ENCODE data around the gene MYO15A.

MYO15A gene

DNA sequence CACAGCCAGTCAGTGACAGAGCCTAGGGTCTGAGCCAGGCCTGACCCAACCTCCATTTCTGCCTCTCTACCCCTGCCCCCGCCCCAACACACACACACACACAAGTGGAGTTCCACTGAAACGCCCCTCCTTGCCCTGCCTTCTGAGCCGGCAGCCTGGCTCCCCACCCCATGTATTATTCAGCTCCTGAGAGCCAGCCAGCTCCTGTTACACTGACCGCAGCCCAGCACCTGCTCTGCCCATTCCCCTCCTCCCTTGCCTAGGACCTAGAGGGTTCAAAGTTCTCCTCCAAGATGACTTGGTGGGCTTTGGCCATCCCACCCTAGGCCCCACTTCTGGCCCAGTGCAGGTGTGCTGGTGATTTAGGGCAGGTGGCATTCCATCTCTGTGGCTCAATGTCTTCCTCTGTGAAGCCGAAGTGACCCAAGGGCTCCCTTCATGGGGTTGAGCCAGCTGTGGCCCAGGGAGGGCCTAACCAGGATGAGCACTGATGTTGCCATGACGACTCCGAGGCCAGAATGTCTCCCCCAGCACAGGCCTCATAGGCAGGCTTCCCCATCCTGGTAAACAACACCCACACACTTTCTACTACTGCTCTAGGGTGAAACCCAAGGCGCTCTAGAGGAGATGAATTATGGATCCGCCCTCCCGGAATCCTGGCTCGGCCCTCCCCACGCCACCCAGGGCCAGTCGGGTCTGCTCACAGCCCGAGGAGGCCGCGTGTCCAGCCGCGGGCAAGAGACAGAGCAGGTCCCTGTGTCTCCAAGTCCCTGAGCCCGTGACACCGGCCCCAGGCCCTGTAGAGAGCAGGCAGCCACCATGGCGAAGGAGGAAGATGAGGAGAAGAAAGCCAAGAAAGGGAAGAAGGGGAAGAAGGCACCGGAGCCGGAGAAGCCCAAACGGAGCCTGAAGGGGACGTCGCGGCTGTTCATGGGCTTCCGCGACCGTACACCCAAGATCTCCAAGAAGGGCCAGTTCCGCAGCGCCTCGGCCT, 9.7 kb downstream of the MYO15A start:
- TF ChIP-seq, protein P1, sequence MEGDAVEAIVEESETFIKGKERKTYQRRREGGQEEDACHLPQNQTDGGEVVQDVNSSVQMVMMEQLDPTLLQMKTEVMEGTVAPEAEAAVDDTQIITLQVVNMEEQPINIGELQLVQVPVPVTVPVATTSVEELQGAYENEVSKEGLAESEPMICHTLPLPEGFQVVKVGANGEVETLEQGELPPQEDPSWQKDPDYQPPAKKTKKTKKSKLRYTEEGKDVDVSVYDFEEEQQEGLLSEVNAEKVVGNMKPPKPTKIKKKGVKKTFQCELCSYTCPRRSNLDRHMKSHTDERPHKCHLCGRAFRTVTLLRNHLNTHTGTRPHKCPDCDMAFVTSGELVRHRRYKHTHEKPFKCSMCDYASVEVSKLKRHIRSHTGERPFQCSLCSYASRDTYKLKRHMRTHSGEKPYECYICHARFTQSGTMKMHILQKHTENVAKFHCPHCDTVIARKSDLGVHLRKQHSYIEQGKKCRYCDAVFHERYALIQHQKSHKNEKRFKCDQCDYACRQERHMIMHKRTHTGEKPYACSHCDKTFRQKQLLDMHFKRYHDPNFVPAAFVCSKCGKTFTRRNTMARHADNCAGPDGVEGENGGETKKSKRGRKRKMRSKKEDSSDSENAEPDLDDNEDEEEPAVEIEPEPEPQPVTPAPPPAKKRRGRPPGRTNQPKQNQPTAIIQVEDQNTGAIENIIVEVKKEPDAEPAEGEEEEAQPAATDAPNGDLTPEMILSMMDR (IDR thresholded peaks at IDR 0.05; ENCODE audit: low read depth, low read length, missing control alignments) = no peak
- no peak for DNase-seq (ENCODE audit: low read depth)
- H3K4me3 ChIP-seq (ENCODE audit: low read depth, low read length) = no peak overlapping the region

DNA sequence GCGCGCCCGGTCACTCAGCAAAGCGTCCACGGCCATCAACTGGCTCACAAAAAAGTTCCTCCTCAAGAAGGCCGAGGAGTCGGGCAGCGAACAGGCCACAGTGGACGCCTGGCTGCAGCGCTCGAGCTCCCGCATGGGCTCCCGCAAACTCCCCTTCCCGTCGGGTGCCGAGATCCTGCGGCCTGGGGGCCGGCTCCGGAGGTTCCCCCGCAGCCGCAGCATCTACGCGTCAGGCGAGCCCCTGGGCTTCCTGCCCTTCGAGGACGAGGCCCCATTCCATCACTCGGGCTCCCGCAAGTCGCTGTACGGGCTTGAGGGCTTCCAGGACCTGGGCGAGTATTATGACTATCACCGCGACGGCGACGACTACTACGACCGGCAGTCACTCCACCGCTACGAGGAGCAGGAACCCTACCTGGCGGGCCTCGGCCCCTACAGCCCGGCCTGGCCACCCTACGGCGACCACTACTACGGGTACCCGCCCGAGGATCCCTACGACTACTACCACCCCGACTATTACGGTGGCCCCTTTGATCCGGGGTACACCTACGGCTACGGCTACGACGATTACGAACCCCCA, 10.7 kb downstream of the MYO15A start:
- H3K4me3 ChIP-seq (ENCODE audit: low read depth, low read length) = no peak overlapping the region
- no peak for DNase-seq (ENCODE audit: low read depth)
- TF ChIP-seq, protein P1 (IDR thresholded peaks at IDR 0.05; ENCODE audit: low read depth, low read length, missing control alignments) = no peak

DNA sequence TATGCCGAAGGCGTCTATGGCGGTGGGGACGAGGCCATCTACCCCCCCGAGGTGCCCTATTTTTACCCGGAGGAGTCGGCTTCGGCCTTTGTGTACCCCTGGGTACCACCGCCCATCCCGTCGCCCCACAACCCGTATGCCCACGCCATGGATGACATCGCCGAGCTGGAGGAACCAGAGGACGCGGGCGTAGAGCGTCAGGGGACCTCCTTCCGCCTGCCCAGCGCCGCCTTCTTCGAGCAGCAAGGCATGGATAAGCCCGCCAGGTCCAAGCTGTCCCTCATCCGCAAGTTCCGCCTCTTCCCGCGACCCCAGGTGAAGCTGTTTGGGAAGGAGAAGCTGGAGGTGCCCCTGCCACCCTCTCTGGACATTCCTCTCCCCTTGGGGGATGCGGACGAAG, 11.4 kb downstream of the MYO15A start:
- no peak overlapping the region for H3K4me3 ChIP-seq (ENCODE audit: low read depth, low read length)
- DNase-seq (ENCODE audit: low read depth) = no peak
- TF ChIP-seq, protein P1 (IDR thresholded peaks at IDR 0.05; ENCODE audit: low read depth, low read length, missing control alignments) = no peak

DNA sequence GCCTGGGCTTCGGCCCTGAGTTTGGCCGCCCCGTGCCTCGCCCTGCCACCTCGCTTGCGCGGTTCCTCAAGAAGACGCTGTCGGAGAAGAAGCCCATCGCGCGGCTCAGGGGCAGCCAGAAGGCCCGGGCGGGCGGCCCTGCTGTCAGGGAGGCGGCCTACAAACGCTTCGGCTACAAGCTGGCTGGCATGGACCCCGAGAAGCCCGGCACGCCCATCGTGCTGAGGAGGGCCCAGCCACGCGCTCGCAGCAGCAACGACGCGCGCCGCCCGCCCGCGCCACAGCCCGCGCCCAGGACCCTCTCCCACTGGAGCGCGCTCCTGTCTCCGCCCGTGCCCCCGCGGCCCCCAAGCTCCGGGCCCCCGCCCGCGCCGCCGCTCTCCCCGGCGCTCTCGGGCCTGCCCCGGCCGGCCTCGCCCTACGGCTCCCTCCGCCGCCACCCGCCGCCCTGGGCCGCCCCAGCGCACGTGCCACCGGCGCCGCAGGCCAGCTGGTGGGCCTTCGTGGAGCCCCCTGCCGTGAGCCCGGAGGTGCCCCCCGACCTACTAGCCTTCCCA, 12.0 kb downstream of the MYO15A start:
- H3K4me3 ChIP-seq (ENCODE audit: low read depth, low read length) = no peak overlapping the region
- TF ChIP-seq, protein P1 (IDR thresholded peaks at IDR 0.05; ENCODE audit: low read depth, low read length, missing control alignments) = no peak
- no peak for DNase-seq (ENCODE audit: low read depth)

DNA sequence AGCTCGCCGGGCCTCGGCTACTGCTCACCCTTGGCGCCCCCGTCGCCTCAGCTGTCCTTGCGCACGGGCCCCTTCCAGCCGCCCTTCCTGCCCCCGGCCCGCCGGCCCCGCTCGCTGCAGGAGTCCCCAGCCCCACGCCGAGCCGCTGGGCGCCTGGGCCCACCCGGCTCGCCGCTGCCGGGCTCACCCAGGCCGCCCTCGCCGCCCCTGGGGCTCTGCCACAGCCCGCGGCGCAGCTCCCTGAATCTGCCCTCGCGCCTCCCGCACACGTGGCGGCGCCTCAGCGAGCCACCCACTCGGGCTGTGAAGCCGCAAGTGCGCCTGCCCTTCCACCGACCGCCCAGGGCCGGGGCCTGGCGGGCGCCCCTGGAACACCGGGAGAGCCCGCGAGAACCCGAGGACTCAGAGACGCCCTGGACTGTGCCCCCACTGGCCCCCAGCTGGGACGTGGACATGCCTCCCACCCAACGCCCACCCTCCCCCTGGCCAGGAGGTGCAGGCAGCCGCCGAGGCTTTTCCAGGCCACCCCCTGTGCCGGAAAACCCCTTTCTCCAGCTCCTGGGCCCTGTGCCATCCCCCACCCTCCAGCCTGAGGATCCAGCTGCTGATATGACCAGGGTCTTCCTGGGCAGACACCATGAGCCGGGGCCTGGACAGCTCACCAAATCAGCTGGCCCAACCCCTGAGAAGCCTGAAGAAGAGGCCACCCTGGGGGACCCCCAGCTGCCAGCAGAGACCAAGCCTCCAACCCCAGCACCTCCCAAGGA, 12.8 kb downstream of the MYO15A start:
- TF ChIP-seq, protein P1 (IDR thresholded peaks at IDR 0.05; ENCODE audit: low read depth, low read length, missing control alignments) = no peak
- DNase-seq (ENCODE audit: low read depth) = no peak
- H3K4me3 ChIP-seq (ENCODE audit: low read depth, low read length) = no peak overlapping the region

DNA sequence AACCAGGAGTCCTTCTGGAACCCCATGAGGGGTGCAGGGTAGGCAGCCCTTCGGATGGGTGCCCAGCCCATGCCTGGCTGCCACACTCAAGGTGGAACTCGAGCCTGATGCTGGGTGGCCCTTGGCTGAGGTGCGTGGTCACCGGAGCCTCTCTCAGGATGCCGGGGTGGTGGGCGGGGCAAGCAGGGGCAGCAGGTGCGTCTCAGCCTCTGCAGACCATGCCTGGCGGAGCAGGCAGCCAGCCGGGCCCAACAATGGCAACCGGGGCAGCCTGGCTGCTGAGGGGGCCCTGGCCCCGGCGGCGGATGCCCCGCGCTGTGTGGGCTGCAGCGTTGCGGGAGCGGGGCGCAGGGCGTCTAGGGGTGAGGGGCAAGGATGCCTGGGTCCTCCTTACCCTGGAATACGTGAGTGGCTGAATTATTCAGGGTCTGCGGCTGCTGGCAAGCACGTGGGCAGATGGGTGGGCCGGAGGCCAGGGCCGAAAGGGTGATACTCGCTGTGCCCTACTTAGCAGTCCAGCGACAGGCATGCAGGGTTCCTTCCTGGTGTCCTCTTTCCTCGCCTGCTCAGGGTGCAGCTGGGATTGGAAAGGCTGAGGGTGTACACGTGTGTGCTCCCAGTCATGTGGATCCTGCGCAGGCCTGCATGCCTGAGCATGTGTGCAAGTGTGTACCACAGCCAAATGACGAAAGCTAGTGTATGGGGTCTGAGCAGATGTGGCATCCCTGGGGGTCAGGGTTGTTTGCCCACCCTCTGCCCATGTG, 14.6 kb downstream of the MYO15A start:
- DNase-seq (ENCODE audit: low read depth) = no peak
- TF ChIP-seq, protein P1 (IDR thresholded peaks at IDR 0.05; ENCODE audit: low read depth, low read length, missing control alignments) = no peak
- no peak overlapping the region for H3K4me3 ChIP-seq (ENCODE audit: low read depth, low read length)
